ENCODE data around the gene RNF111. TPM values are rescaled to one million over a fixed set of nuclear protein-coding genes. Genes with fewer than 3 reads are reported as not detected.

The RNF111 gene
- total RNA-seq, 1 donor from 2014 or later: 40.1 TPM

DNA sequence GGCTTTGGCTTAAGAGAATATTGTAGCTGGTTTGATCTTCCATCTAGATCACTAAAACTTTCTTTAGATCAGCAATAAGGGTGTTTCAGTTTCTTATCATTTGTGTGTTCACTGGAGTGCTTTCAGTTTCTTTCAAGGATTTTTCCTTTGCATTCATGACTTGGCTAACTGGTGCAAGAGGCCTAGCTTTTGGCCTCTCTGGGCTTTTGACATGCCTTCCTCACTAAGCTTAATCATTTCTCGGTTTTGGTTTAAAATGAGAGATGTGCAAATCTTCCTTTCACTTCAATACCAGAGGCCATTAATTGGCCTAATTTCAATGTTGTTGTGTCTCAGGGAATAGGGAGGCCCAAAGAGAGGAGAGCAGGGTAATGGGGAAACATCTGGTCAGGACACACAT lies 87.1 kb downstream of the RNF111 start:
- Mint-ChIP-seq H3K4me3 (ENCODE audit: low read depth) (no peak overlapping the region), H3K36me3 (ENCODE audit: insufficient read depth) (peaks cover 38% of the 10 kb centered on the region), H3K9me3 (ENCODE audit: low read depth) (no peaks in the 10 kb centered on the region), H3K27me3 (no peaks in the 10 kb centered on the region), H3K4me1 (ENCODE audit: low read depth) (no peaks in the 10 kb centered on the region), H3K27ac (no peak overlapping the region)
- TF ChIP-seq CTCF (IDR thresholded peaks at IDR 0.05; ENCODE audit: unreplicated experiment): no peak
- DNase-seq (ENCODE audit: low spot score, unreplicated experiment): no peak

- Mint-ChIP-seq H3K9me3 (ENCODE audit: low read depth) (no peaks in the 10 kb centered on the region), H3K27ac (peak overlapping the region; percentile 3), H3K27me3 (no peaks in the 10 kb centered on the region), H3K4me3 (ENCODE audit: low read depth) (no peak overlapping the region), H3K36me3 (ENCODE audit: insufficient read depth) (peaks cover 17% of the 10 kb centered on the region), H3K4me1 (ENCODE audit: low read depth) (no peaks in the 10 kb centered on the region)
- no peak for DNase-seq (ENCODE audit: low spot score, unreplicated experiment)
- TF ChIP-seq CTCF (IDR thresholded peaks at IDR 0.05; ENCODE audit: unreplicated experiment): no peak
These were observed 100.3 kb downstream of the RNF111 start for GRCh38 chr15:59087731-59088130.

DNA sequence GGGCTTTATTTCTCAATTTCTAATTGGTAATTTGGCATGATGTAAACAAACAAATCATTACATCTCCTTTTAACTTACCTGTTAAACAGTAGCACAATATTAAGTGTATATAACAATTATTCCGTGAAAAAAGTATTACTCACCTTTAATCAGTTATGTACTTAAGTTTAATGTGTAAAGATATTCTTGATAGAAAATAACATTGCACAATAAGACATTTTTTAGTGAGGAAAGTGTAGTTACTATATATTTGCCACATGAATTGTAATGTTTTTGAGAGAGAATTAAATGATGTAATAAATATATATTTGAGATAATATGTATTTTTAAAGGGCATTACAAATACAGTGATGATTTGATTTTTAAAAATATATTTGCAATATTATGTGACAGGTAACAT lies 106.6 kb downstream of the RNF111 start:
- H3K27me3 Mint-ChIP-seq: no peaks in the 10 kb centered on the region
- H3K36me3 Mint-ChIP-seq (ENCODE audit: insufficient read depth): peaks cover 16% of the 10 kb centered on the region
- H3K27ac Mint-ChIP-seq: no peak overlapping the region
- TF ChIP-seq CTCF (IDR thresholded peaks at IDR 0.05; ENCODE audit: unreplicated experiment): no peak
- DNase-seq (ENCODE audit: low spot score, unreplicated experiment): no peak
- H3K4me1 Mint-ChIP-seq (ENCODE audit: low read depth): no peaks in the 10 kb centered on the region
- H3K4me3 Mint-ChIP-seq (ENCODE audit: low read depth): no peak overlapping the region
- no peaks in the 10 kb centered on the region for H3K9me3 Mint-ChIP-seq (ENCODE audit: low read depth)

DNA sequence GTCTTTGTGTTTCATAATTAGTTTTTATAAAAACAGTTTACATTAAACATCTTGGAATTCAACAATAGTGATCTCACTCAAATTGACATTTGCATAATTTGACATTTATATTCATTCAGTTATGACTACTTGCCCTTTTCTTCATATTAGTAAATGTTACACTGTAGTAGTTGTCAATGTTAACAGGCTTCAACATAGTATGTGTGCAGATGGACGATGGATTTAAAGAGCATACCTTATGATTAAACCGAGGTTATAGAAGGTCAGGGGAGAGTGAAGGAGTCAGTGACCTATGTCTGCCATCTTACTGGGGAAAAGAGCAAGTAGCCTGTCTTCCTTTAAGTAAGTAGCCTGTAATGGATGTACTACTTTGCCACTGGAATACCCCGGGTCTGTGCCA lies 109.0 kb downstream of the RNF111 start:
- Mint-ChIP-seq H3K27me3 (no peaks in the 10 kb centered on the region), H3K36me3 (ENCODE audit: insufficient read depth) (peaks cover 13% of the 10 kb centered on the region), H3K4me1 (ENCODE audit: low read depth) (no peaks in the 10 kb centered on the region), H3K9me3 (ENCODE audit: low read depth) (no peaks in the 10 kb centered on the region), H3K27ac (no peak overlapping the region), H3K4me3 (ENCODE audit: low read depth) (no peak overlapping the region)
- TF ChIP-seq CTCF (IDR thresholded peaks at IDR 0.05; ENCODE audit: unreplicated experiment): no peak
- no peak for DNase-seq (ENCODE audit: low spot score, unreplicated experiment)

DNA sequence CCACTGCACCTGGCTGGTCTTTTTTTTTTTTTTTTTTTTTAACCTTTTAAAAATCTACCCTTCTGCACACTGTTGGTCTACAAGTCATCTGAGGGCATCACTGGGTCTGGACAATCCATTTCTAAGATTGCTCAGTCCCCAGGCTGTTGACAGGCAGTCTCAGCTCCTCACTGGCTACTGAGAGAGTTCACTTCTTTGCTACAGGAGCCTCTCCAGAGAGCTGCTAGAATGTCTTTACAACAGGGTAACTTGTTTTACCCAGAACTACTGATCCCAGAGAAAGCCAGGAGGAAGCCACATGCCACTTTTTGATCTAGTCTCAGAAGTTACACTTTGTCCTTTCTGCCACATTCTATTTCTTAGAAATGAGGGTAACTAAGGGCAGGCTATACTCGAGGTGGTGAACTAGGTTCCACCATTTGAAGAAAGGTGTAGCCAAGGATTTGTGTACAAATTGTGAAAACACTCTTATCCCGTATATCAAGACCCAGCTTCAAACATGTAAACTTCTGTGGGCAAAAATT lies 111.8 kb downstream of the RNF111 start:
- no peak for DNase-seq (ENCODE audit: low spot score, unreplicated experiment)
- no peak overlapping the region for H3K27ac Mint-ChIP-seq
- H3K36me3 Mint-ChIP-seq (ENCODE audit: insufficient read depth): peaks cover 8% of the 10 kb centered on the region
- H3K4me1 Mint-ChIP-seq (ENCODE audit: low read depth): no peaks in the 10 kb centered on the region
- H3K9me3 Mint-ChIP-seq (ENCODE audit: low read depth): no peaks in the 10 kb centered on the region
- H3K4me3 Mint-ChIP-seq (ENCODE audit: low read depth): no peak overlapping the region
- TF ChIP-seq CTCF (IDR thresholded peaks at IDR 0.05; ENCODE audit: unreplicated experiment): no peak
- no peaks in the 10 kb centered on the region for H3K27me3 Mint-ChIP-seq

Measured in progenitor cell of endocrine pancreas (in vitro differentiated cells).